Tibial nerve (tissue), 4 donors: ENCODE measurements around the gene RARB. TPM values are rescaled to one million over a fixed set of nuclear protein-coding genes. Genes with fewer than 3 reads are reported as not detected.

Source experiments
- DNase-seq, 2 donors: peaks; one replicate each; pipeline ENCODE4 v3.0.0-alpha.2; 2019; ENCODE audit warnings: low spot score in 2 of 2
- H3K27ac ChIP-seq, 4 donors: fragments of 200-600 bp; sonication (generic) in 3 of 4; one replicate each; pipeline ENCODE4 v1.5.1; 2017 to 2019; ENCODE audit warnings: mild to moderate bottlenecking in 1 of 4
- H3K27me3 ChIP-seq, 2 donors: fragments of 200-600 bp; sonication (generic) in 1 of 2; one replicate each; pipeline versions ENCODE4 v1.5.1 to v1.6.0; 2017 to 2019
- H3K36me3 ChIP-seq, 3 donors: fragments of 200-600 bp; sonication (generic); one replicate each; pipeline ENCODE4 v1.5.1; 2018 to 2019
- H3K4me1 ChIP-seq, 4 donors: fragments of 200-600 bp; sonication (generic) in 3 of 4; one replicate each; pipeline ENCODE4 v1.5.1; 2017 to 2019
- H3K4me3 ChIP-seq, 4 donors: fragments of 200-600 bp; sonication (generic) in 3 of 4; one replicate each; pipeline ENCODE4 v1.5.1; 2017 to 2019; ENCODE audit warnings: mild to moderate bottlenecking in 1 of 4, moderate library complexity in 1 of 4
- H3K9me3 ChIP-seq, 4 donors: fragments of 200-600 bp; sonication (generic) in 3 of 4; one replicate each; pipeline ENCODE4 v1.5.1; 2017 to 2019
- CTCF ChIP-seq, 5 experiments: fragments of 200-600 bp in 3 of 5; fragments of 450-650 bp in 2 of 5; sonication (generic) in 3 of 5; IDR thresholded peaks; one replicate each; pipeline ENCODE4 v1.5.1; 2016 to 2019; ENCODE audit warnings: antibody characterized with exemption in 5 of 5, mild to moderate bottlenecking in 3 of 5, moderate library complexity in 2 of 5
- EP300 ChIP-seq, 2 donors: sonication (generic); formaldehyde crosslinking; IDR thresholded peaks; one replicate each; pipeline ENCODE4 v1.6.1; 2017; ENCODE audit warnings: antibody characterized with exemption in 2 of 2, mild to moderate bottlenecking in 1 of 2
- POLR2A ChIP-seq, 2 donors: fragments of 450-650 bp; IDR thresholded peaks; one replicate each; pipeline ENCODE4 v1.6.1; 2017; ENCODE audit warnings: antibody characterized with exemption in 2 of 2, mild to moderate bottlenecking in 2 of 2, moderate library complexity in 2 of 2
- WGBS, 2 donors: methylation state at CpG; one replicate each; pipeline ENCODE4 v1.1.5; 2018; 5-methylcytosine and 5-hydroxymethylcytosine counted together
- small RNA-seq: library from RNA; depleted of rRNA; stranded (forward); fragments of <200 nt; gene quantifications from one replicate; pipeline ENCODE3, GENCODE V24; 2016
- total RNA-seq, 4 donors: library from RNA; depleted of rRNA; stranded (reverse); fragments of >200 nt; gene quantifications; one replicate each; pipeline ENCODE4 v1.1.0, GENCODE V29; 2016

Gene RARB
- total RNA-seq, 4 donors from 2014 or later: 9.3 to 22.6 (median 15.1) TPM

- peaks cover 0 to 74% (median 4%) of the 10 kb centered on the region in 3 donors for H3K36me3 ChIP-seq
- no peaks in the 10 kb centered on the region for H3K27me3 ChIP-seq
- 84 to 89% methylated on average over 1 of the region's 1 CpG for WGBS, 2 donors
- no peaks in the 10 kb centered on the region for H3K9me3 ChIP-seq
- H3K27ac ChIP-seq: no peak overlapping the region
- no peak for TF ChIP-seq CTCF (IDR thresholded peaks at IDR 0.05)
- no peak for TF ChIP-seq EP300 (IDR thresholded peaks at IDR 0.05)
- no peak for TF ChIP-seq POLR2A (IDR thresholded peaks at IDR 0.05)
- H3K4me3 ChIP-seq: no peak overlapping the region
- peaks cover 0 to 17% (median 0%) of the 10 kb centered on the region in 4 donors for H3K4me1 ChIP-seq
- no peak for DNase-seq
Observed at GRCh38 chr3:25631989-25632388, 203.9 kb downstream of the RARB start.

- H3K4me3 ChIP-seq: no peak overlapping the region
- peaks cover 0 to 57% (median 0%) of the 10 kb centered on the region in 3 donors for H3K36me3 ChIP-seq
- DNase-seq: no peak
- no peak overlapping the region for H3K27ac ChIP-seq
- no peak for TF ChIP-seq POLR2A (IDR thresholded peaks at IDR 0.05)
- TF ChIP-seq CTCF (IDR thresholded peaks at IDR 0.05): no peak
- TF ChIP-seq EP300 (IDR thresholded peaks at IDR 0.05): no peak
- H3K4me1 ChIP-seq: peaks cover 0 to 17% (median 0%) of the 10 kb centered on the region in 4 donors
- no peaks in the 10 kb centered on the region for H3K9me3 ChIP-seq
- no peaks in the 10 kb centered on the region for H3K27me3 ChIP-seq
- 93 to 94% methylated on average over 3 of the region's 3 CpGs for WGBS, 2 donors
Observed at GRCh38 chr3:25633919-25634318, 205.9 kb downstream of the RARB start.

- 78 to 82% methylated on average over 3 of the region's 3 CpGs for WGBS, 2 donors
- H3K36me3 ChIP-seq: peaks cover 0 to 53% (median 0%) of the 10 kb centered on the region in 3 donors
Observed at GRCh38 chr3:25635038-25635437, 207.0 kb downstream of the RARB start.

More at GRCh38 chr3:25635038-25635437, 207.0 kb downstream of the RARB start:
- Histone ChIP-seq H3K27ac (no peak overlapping the region), H3K4me1 (peaks cover 0 to 17% (median 0%) of the 10 kb centered on the region in 4 donors), H3K4me3 (no peak overlapping the region), H3K9me3 (no peaks in the 10 kb centered on the region), H3K27me3 (no peaks in the 10 kb centered on the region)
- DNase-seq: no peak
- TF ChIP-seq CTCF (IDR thresholded peaks at IDR 0.05): no peak
- no peak for TF ChIP-seq EP300 (IDR thresholded peaks at IDR 0.05)

Small RNA genes lying within 50 kb of the gene (small RNA-seq; reads per million reads assigned to genes)
- gene RF01161: not detected
- not detected for gene RF02271

Other genes with a start within 250 kb of the RARB start
- 100 to 1,000 TPM in 2 of 4 donors, 10 to 100 TPM in 2; 85.3 to 121 (median 99.3) TPM for gene TOP2B, start 236.6 kb downstream of the RARB start, total RNA-seq